Keratinocyte (primary cell): ENCODE data around the gene CNTNAP2. TPM values are rescaled to one million over a fixed set of nuclear protein-coding genes. Genes with fewer than 3 reads are reported as not detected.

Experiments
- DNase-seq: peaks from one replicate; pipeline ENCODE4 v3.0.0-alpha.2; 2011; ENCODE audit warnings: low read depth, missing footprints, low spot score
- FAIRE-seq: peaks from 2 replicates; lab custom pipeline; 2011; peaks lifted over from hg19 to GRCh38; lab: Jason Lieb, UNC
- H2AFZ ChIP-seq: 2 replicates; pipeline ENCODE4 v1.6.0; 2012; ENCODE audit warnings: low read length, control low read depth, inconsistent platforms; ENCODE audit not compliant: control insufficient read depth
- H3K27ac ChIP-seq: 2 replicates; pipeline ENCODE4 v1.5.1; 2011; ENCODE audit warnings: low read length; ENCODE audit not compliant: control insufficient read depth, insufficient read depth
- H3K27me3 ChIP-seq: 3 replicates; pipeline ENCODE4 v1.6.0; 2011; ENCODE audit warnings: low read length; ENCODE audit not compliant: control insufficient read depth, insufficient read depth; ENCODE audit errors: extremely low read depth
- H3K36me3 ChIP-seq, 2 experiments: 2 replicates in 1 of 2; 3 replicates in 1 of 2; pipeline ENCODE4 v1.5.1; 2011; ENCODE audit warnings: low read length in 2 of 2, mild to moderate bottlenecking in 1 of 2; ENCODE audit not compliant: control insufficient read depth in 2 of 2, insufficient read depth in 2 of 2; ENCODE audit errors: extremely low read depth in 1 of 2
- H3K4me1 ChIP-seq: 3 replicates; pipeline ENCODE4 v1.5.1; 2011; ENCODE audit warnings: low read length; ENCODE audit not compliant: control insufficient read depth, insufficient read depth; ENCODE audit errors: extremely low read depth
- H3K4me2 ChIP-seq: 3 replicates; pipeline ENCODE4 v1.6.0; 2011; ENCODE audit warnings: low read depth, low read length; ENCODE audit not compliant: control insufficient read depth, insufficient read depth; ENCODE audit errors: extremely low read depth
- H3K4me3 ChIP-seq, 3 experiments: fragments of 200-600 bp in 1 of 3; sonication (generic) in 1 of 3; 2 replicates in 2 of 3; 3 replicates in 1 of 3; pipeline ENCODE4 v1.5.1; 2011 to 2016; ENCODE audit warnings: low read length in 3 of 3, mild to moderate bottlenecking in 3 of 3, control low read depth in 2 of 3, inconsistent platforms in 1 of 3, low read depth in 1 of 3, mixed read lengths in 1 of 3, mixed run types in 1 of 3, moderate library complexity in 1 of 3; ENCODE audit not compliant: control insufficient read depth in 2 of 3, insufficient read depth in 2 of 3; ENCODE audit errors: extremely low read depth in 1 of 3
- H3K79me2 ChIP-seq: 2 replicates; pipeline ENCODE4 v1.6.0; 2012; ENCODE audit warnings: low read length; ENCODE audit not compliant: control insufficient read depth, insufficient read depth
- H3K9ac ChIP-seq: 3 replicates; pipeline ENCODE4 v1.6.0; 2011; ENCODE audit warnings: low read length; ENCODE audit not compliant: control insufficient read depth, insufficient read depth; ENCODE audit errors: extremely low read depth
- H3K9me1 ChIP-seq: 3 replicates; pipeline ENCODE4 v1.6.0; 2011; ENCODE audit warnings: low read length; ENCODE audit not compliant: control insufficient read depth, insufficient read depth; ENCODE audit errors: extremely low read depth
- H3K9me3 ChIP-seq: 2 replicates; pipeline ENCODE4 v1.5.1; 2012; ENCODE audit warnings: low read depth, low read length; ENCODE audit not compliant: control insufficient read depth
- H4K20me1 ChIP-seq: 3 replicates; pipeline ENCODE4 v1.6.0; 2011; ENCODE audit warnings: low read length; ENCODE audit not compliant: control insufficient read depth, insufficient read depth; ENCODE audit errors: extremely low read depth
- CTCF ChIP-seq, 3 experiments: IDR thresholded peaks in 1 of 3; conservative IDR thresholded peaks in 1 of 3; optimal IDR thresholded peaks in 1 of 3; 2 replicates in 2 of 3; 3 replicates in 1 of 3; pipeline versions ENCODE3 to v1.5.1; 2011; ENCODE audit warnings: low read length in 3 of 3, mild to moderate bottlenecking in 3 of 3, moderate library complexity in 2 of 3, control low read depth in 1 of 3, inconsistent platforms in 1 of 3; ENCODE audit not compliant: insufficient read depth in 2 of 3; ENCODE audit errors: extremely low read depth in 1 of 3
- EZH2 ChIP-seq: IDR thresholded peaks from one replicate; pipeline ENCODE4 v1.6.1; 2012; ENCODE audit warnings: inconsistent platforms, mild to moderate bottlenecking, low read length, moderate library complexity
- dilution Hi-C: fragments of 300-500 bp; cut with MboI; formaldehyde crosslinking; loops from one replicate; pipeline ENCODE4 v1.7.0; 2020; ENCODE audit warnings: low sequenced_read_pairs; ENCODE audit not compliant: extremely low pct_ligation_motif_present
- polyA plus RNA-seq, 5 experiments: library from polyadenylated mRNA; depleted of rRNA in 3 of 5; stranded (reverse) in 3 of 5; stranded (forward) in 1 of 5; unstranded in 1 of 5; fragments of >200 nt; gene quantifications; 1 replicate in 1 of 5; 2 replicates in 3 of 5; 3 replicates in 1 of 5; pipeline versions ENCODE4 v1.2.1 to v1.2.3, GENCODE V29; 2011 to 2012; ENCODE audit warnings: missing spikeins in 2 of 5, low read depth in 1 of 5, low replicate concordance in 1 of 5

Gene CNTNAP2
- polyA plus RNA-seq, 1 donor (not counting 4 experiments of a cell fraction or from before 2014, with no cell fraction given) = 1.4 TPM

GRCh38 chr7:148105853-148106252 is 1989.3 kb downstream of the CNTNAP2 start:
- TF ChIP-seq EZH2 (no peak), CTCF (optimal IDR thresholded peaks at IDR 0.05 in 1 of 3, IDR thresholded peaks at IDR 0.05 in 1 of 3, conservative IDR thresholded peaks at IDR 0.05 in 1 of 3; ENCODE audit: extremely low read depth in 1 of 3, insufficient read depth in 2 of 3, low read length in 3 of 3) (no peak)
- no peak overlapping the region for H3K4me2 ChIP-seq
- DNase-seq = no peak
- H3K9me3 ChIP-seq = no peaks in the 10 kb centered on the region
- H3K9me1 ChIP-seq = no peaks in the 10 kb centered on the region
- H2AFZ ChIP-seq = no peak overlapping the region
- no peaks in the 10 kb centered on the region for H4K20me1 ChIP-seq
- H3K4me3 ChIP-seq = no peak overlapping the region
- no peak overlapping the region for H3K27ac ChIP-seq
- no peaks in the 10 kb centered on the region for H3K36me3 ChIP-seq
- H3K27me3 ChIP-seq = no peaks in the 10 kb centered on the region
- H3K4me1 ChIP-seq = no peaks in the 10 kb centered on the region
- H3K9ac ChIP-seq = no peak overlapping the region
- no peaks in the 10 kb centered on the region for H3K79me2 ChIP-seq
- dilution Hi-C loops = no loop called here
- no peak for FAIRE-seq

GRCh38 chr7:148107443-148108127 is 1991.0 kb downstream of the CNTNAP2 start:
- Histone ChIP-seq H3K79me2 (no peaks in the 10 kb centered on the region), H3K4me1 (no peaks in the 10 kb centered on the region), H3K4me2 (no peak overlapping the region), H3K9me1 (no peaks in the 10 kb centered on the region), H3K9me3 (no peaks in the 10 kb centered on the region), H3K36me3 (no peaks in the 10 kb centered on the region), H3K9ac (no peak overlapping the region), H3K27me3 (no peaks in the 10 kb centered on the region), H3K27ac (no peak overlapping the region), H2AFZ (no peak overlapping the region), H4K20me1 (no peaks in the 10 kb centered on the region), H3K4me3 (no peak overlapping the region)
- DNase-seq = no peak
- no peak for TF ChIP-seq CTCF (optimal IDR thresholded peaks at IDR 0.05 in 1 of 3, IDR thresholded peaks at IDR 0.05 in 1 of 3, conservative IDR thresholded peaks at IDR 0.05 in 1 of 3; ENCODE audit: extremely low read depth in 1 of 3, insufficient read depth in 2 of 3, low read length in 3 of 3)
- no peak for TF ChIP-seq EZH2
- no peak for FAIRE-seq
- dilution Hi-C loops = no loop called here
